ENCODE measurements around the gene UFD1.

- TF ChIP-seq, protein P1, sequence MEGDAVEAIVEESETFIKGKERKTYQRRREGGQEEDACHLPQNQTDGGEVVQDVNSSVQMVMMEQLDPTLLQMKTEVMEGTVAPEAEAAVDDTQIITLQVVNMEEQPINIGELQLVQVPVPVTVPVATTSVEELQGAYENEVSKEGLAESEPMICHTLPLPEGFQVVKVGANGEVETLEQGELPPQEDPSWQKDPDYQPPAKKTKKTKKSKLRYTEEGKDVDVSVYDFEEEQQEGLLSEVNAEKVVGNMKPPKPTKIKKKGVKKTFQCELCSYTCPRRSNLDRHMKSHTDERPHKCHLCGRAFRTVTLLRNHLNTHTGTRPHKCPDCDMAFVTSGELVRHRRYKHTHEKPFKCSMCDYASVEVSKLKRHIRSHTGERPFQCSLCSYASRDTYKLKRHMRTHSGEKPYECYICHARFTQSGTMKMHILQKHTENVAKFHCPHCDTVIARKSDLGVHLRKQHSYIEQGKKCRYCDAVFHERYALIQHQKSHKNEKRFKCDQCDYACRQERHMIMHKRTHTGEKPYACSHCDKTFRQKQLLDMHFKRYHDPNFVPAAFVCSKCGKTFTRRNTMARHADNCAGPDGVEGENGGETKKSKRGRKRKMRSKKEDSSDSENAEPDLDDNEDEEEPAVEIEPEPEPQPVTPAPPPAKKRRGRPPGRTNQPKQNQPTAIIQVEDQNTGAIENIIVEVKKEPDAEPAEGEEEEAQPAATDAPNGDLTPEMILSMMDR (IDR thresholded peaks at IDR 0.05), result no peak
- no peak for TF ChIP-seq POLR2A (IDR thresholded peaks at IDR 0.05)
Measured at GRCh38 chr22:19503869-19504268, 24.9 kb upstream of the UFD1 start.

Measured in esophagus squamous epithelium (tissue), 4 donors.